ENCODE measurements around the gene SEC14L1. TPM values are rescaled to one million over a fixed set of nuclear protein-coding genes. Genes with fewer than 3 reads are reported as not detected.

The SEC14L1 gene
- total RNA-seq, 1 experiment from 2014 or later, result 58.6 TPM

DNA sequence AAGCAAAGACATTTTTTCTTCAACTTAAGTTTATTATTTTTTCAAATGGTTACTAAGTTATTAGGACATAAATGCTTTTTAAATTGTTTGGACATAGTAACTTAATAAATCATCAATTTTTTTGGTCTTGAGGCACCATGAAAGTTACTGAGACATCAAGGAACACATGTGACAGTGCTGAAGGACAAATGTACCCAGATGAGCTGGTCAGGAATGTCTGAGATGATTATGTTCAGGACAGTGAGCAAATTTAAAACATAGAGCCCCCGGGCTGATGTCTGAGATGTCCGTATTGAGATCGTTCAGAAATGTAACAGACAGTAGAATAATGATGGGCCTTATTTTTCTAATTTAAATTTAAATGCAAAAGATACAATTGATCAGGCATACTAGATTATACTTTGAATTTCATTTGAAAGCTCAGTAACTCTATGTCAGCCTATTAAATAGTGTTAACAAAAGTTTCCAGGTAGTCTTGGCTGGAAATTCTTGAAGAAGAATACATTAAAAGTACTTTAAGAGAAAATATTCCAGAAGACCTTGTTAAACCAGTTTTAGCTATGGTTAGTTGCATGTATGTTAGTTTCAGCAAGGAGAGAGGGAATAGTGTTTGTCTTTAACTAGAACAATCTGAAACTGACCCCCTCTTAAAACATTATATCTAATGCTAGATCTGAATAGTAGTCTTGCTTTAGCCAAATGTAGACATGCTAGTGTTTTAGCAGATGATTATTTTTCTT lies 36.4 kb downstream of the SEC14L1 start:
- no peak overlapping the region for H3K27ac ChIP-seq (ENCODE audit: insufficient read length, low read depth, low read length)
- H4K91ac ChIP-seq (ENCODE audit: insufficient read length, low read depth, low read length), result no peak overlapping the region
- no peak overlapping the region for H3K4me2 ChIP-seq (ENCODE audit: insufficient read depth, insufficient read length, low read length)
- no peak overlapping the region for H3K18ac ChIP-seq (ENCODE audit: insufficient read length, low read depth, low read length)
- DNase-seq, result no peak
- peaks cover 8% of the 10 kb centered on the region for H3K9me3 ChIP-seq (ENCODE audit: control insufficient read depth, low read depth, low read length)
- H4K8ac ChIP-seq (replicated peaks; ENCODE audit: insufficient read length, low read depth, low read length), result no peak overlapping the region
- Mint-ChIP-seq H3K27ac (no peak overlapping the region), H3K4me1 (peaks cover 9 to 22% of the 10 kb centered on the region in 2 experiments), H3K9me3 (peaks cover 25 to 26% of the 10 kb centered on the region in 2 experiments), H3K27me3 (ENCODE audit: low read depth) (no peaks in the 10 kb centered on the region; the same call in 1 of the 2 replicates), H3K4me3 (no peak overlapping the region), H3K36me3 (ENCODE audit: insufficient read depth in 1 of 3, low read depth in 3 of 3) (peaks cover 21 to 35% (median 28%) of the 10 kb centered on the region in 3 experiments)
- H3K79me2 ChIP-seq (ENCODE audit: insufficient read depth, low read length), result peaks cover 1% of the 10 kb centered on the region; the same call in 1 of the 2 replicates
- H2BK12ac ChIP-seq (ENCODE audit: insufficient read length, low read depth, low read length), result no peak overlapping the region
- no peak overlapping the region for H3K9ac ChIP-seq (ENCODE audit: extremely low read depth, insufficient read length, low read length)
- H2BK20ac ChIP-seq (ENCODE audit: low read depth, low read length, poor library complexity, severe bottlenecking), result no peak overlapping the region
- TF ChIP-seq, protein P1, sequence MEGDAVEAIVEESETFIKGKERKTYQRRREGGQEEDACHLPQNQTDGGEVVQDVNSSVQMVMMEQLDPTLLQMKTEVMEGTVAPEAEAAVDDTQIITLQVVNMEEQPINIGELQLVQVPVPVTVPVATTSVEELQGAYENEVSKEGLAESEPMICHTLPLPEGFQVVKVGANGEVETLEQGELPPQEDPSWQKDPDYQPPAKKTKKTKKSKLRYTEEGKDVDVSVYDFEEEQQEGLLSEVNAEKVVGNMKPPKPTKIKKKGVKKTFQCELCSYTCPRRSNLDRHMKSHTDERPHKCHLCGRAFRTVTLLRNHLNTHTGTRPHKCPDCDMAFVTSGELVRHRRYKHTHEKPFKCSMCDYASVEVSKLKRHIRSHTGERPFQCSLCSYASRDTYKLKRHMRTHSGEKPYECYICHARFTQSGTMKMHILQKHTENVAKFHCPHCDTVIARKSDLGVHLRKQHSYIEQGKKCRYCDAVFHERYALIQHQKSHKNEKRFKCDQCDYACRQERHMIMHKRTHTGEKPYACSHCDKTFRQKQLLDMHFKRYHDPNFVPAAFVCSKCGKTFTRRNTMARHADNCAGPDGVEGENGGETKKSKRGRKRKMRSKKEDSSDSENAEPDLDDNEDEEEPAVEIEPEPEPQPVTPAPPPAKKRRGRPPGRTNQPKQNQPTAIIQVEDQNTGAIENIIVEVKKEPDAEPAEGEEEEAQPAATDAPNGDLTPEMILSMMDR (conservative IDR thresholded peaks at IDR 0.05), result no peak
- H3K27me3 ChIP-seq (ENCODE audit: insufficient read depth, low read length), result no peaks in the 10 kb centered on the region
- no peaks in the 10 kb centered on the region; the same call in 1 of the 2 replicates for H3K4me1 ChIP-seq (ENCODE audit: insufficient read depth, low read length)
- no peaks in the 10 kb centered on the region for H4K20me1 ChIP-seq (ENCODE audit: control insufficient read depth, insufficient read depth, insufficient read length)
- no peak overlapping the region for H2BK15ac ChIP-seq (ENCODE audit: low read depth, low read length)
- H3K14ac ChIP-seq (ENCODE audit: insufficient read depth, low read length), result no peak overlapping the region
- no peak overlapping the region for H2BK5ac ChIP-seq (ENCODE audit: insufficient read length, low read length)
- H4K5ac ChIP-seq (ENCODE audit: insufficient read length, low read depth, low read length), result no peak overlapping the region
- H3K56ac ChIP-seq (ENCODE audit: insufficient read length, low read depth, low read length), result no peak overlapping the region
- no peak overlapping the region for H3K23ac ChIP-seq (ENCODE audit: insufficient read length, low read depth, low read length)
- WGBS (ENCODE audit: extremely low coverage, insufficient read length, low lambda C conversion rate), result no CpG with 5 or more reads among the region's 3 CpGs
- H3T11ph ChIP-seq (ENCODE audit: low read length), result no peak overlapping the region
- no peak overlapping the region for H2BK120ac ChIP-seq (ENCODE audit: low read depth, low read length, poor library complexity, severe bottlenecking)
- no peaks in the 10 kb centered on the region for H3K23me2 ChIP-seq (ENCODE audit: insufficient read length, low read depth, low read length, poor library complexity, severe bottlenecking)
- H2AFZ ChIP-seq (ENCODE audit: low read length), result no peak overlapping the region
- no peak overlapping the region for H2AK5ac ChIP-seq (ENCODE audit: insufficient read length, low read length)
- H3K79me1 ChIP-seq (ENCODE audit: insufficient read depth, low read depth, low read length, poor library complexity, severe bottlenecking), result no peaks in the 10 kb centered on the region
- H3K4ac ChIP-seq (ENCODE audit: low read depth, low read length), result no peak overlapping the region
